Spleen (tissue), 11 donors: ENCODE measurements around the gene GREB1L. TPM values are rescaled to one million over a fixed set of nuclear protein-coding genes. Genes with fewer than 3 reads are reported as not detected.
A peak's percentile ranks its signal among the peaks of the same experiment; 100 is the strongest.

Source experiments
- DNase-seq: peaks from one replicate; pipeline ENCODE4 v3.0.0-alpha.2; 2020
- H3K27ac ChIP-seq, 8 donors: fragments of 200-600 bp; sonication (generic) in 7 of 8; 1 replicate in 4 of 8; 2 replicates in 4 of 8; pipeline versions ENCODE4 v1.5.0 to v1.8.0; 2016 to 2021; ENCODE audit warnings: inconsistent platforms in 4 of 8, mild to moderate bottlenecking in 4 of 8, moderate library complexity in 1 of 8
- H3K27me3 ChIP-seq, 7 donors: fragments of 200-600 bp; sonication (generic) in 6 of 7; replicated peaks in 1 of 7; 1 replicate in 4 of 7; 2 replicates in 3 of 7; pipeline versions ENCODE4 v1.5.0 to v1.8.0; 2016 to 2021; ENCODE audit warnings: inconsistent platforms in 3 of 7, mild to moderate bottlenecking in 1 of 7
- H3K36me3 ChIP-seq, 6 donors: fragments of 200-600 bp; sonication (generic) in 5 of 6; 1 replicate in 4 of 6; 2 replicates in 2 of 6; pipeline versions ENCODE4 v1.5.0 to v1.8.0; 2016 to 2021; ENCODE audit warnings: inconsistent platforms in 2 of 6
- H3K4me1 ChIP-seq, 6 donors: fragments of 200-600 bp; sonication (generic) in 5 of 6; 1 replicate in 3 of 6; 2 replicates in 3 of 6; pipeline versions ENCODE4 v1.5.0 to v1.8.0; 2016 to 2021; ENCODE audit warnings: inconsistent platforms in 3 of 6
- H3K4me3 ChIP-seq, 8 donors: fragments of 200-600 bp; sonication (generic) in 7 of 8; 1 replicate in 4 of 8; 2 replicates in 4 of 8; pipeline versions ENCODE4 v1.5.0 to v1.8.0; 2016 to 2021; ENCODE audit warnings: inconsistent platforms in 4 of 8, mild to moderate bottlenecking in 4 of 8, moderate library complexity in 2 of 8
- H3K9me3 ChIP-seq, 8 donors: fragments of 200-600 bp; sonication (generic) in 7 of 8; 1 replicate in 4 of 8; 2 replicates in 4 of 8; pipeline versions ENCODE4 v1.5.0 to v1.8.0; 2016 to 2021; ENCODE audit warnings: inconsistent platforms in 4 of 8
- POLR2A ChIP-seq, 3 donors: fragments of 450-650 bp; IDR thresholded peaks; one replicate each; pipeline ENCODE4 v1.5.1; 2017; ENCODE audit warnings: antibody characterized with exemption in 3 of 3, mild to moderate bottlenecking in 1 of 3
- POLR2AphosphoS5 ChIP-seq, 3 donors: sonication (generic); formaldehyde crosslinking; IDR thresholded peaks; one replicate each; pipeline ENCODE4 v1.5.1; 2017; ENCODE audit warnings: antibody characterized with exemption in 3 of 3
- WGBS, 5 donors: extraction: QIAGEN DNeasy Blood & Tissue Kit in 3 of 5; methylation state at CpG; one replicate each; pipeline versions ENCODE4 v1.1.5 to v1.1.7; 2013 to 2018; 5-methylcytosine and 5-hydroxymethylcytosine counted together
- intact Hi-C: fragments of 100-400 bp; cut with DNase I; formaldehyde crosslinking; loops from one replicate; pipeline ENCODE4 v1.15.0; 2023; ENCODE audit warnings: low total_unique reads
- polyA plus RNA-seq, 3 donors: library from polyadenylated mRNA; stranded (reverse); fragments of 200-250 nt; gene quantifications; one replicate each; pipeline ENCODE4 v1.2.1, GENCODE V29; 2013
- total RNA-seq, 7 donors: library from RNA; depleted of rRNA in 3 of 7; stranded (reverse); fragments of >200 nt in 3 of 7; fragmentation: NEBNext Ultra II Directional in 4 of 7; extraction: Animal tissue kit (Norgen Biotek cat#: 25700) in 4 of 7; gene quantifications; one replicate each; pipeline versions ENCODE4 v1.1.0 to v1.2.1, GENCODE V29; 2016 to 2021
- TF ChIP-seq, protein P1 (sequence below), 11 experiments: fragments of 200-600 bp in 7 of 11; fragments of 450-650 bp in 4 of 11; sonication (generic) in 4 of 11; IDR thresholded peaks in 8 of 11; conservative IDR thresholded peaks in 3 of 11; 1 replicate in 7 of 11; 2 replicates in 4 of 11; pipeline versions ENCODE4 v1.4.0 to v1.8.0; 2016 to 2021; ENCODE audit warnings: antibody characterized with exemption in 11 of 11, inconsistent platforms in 4 of 11, mild to moderate bottlenecking in 1 of 11
- donor health status: healthy with polysubstance abuse.
- donor health status: DM: no; HTN: no; CAD: no; lungs with moderate emphysema.
- donor health status: DM: no; HTN: no; CAD: no.
- donor health status: Bipolar disorder and iron deficiency.
- donor health status: healthy.
- donor health status: DM: no; HTN: no; CAD: no.
- donor health status: DM: yes; HTN: yes; CAD: no.

The GREB1L gene
- total and polyA plus RNA-seq, 10 donors = under 0.01 to 0.79 (median 0.57) TPM

DNA sequence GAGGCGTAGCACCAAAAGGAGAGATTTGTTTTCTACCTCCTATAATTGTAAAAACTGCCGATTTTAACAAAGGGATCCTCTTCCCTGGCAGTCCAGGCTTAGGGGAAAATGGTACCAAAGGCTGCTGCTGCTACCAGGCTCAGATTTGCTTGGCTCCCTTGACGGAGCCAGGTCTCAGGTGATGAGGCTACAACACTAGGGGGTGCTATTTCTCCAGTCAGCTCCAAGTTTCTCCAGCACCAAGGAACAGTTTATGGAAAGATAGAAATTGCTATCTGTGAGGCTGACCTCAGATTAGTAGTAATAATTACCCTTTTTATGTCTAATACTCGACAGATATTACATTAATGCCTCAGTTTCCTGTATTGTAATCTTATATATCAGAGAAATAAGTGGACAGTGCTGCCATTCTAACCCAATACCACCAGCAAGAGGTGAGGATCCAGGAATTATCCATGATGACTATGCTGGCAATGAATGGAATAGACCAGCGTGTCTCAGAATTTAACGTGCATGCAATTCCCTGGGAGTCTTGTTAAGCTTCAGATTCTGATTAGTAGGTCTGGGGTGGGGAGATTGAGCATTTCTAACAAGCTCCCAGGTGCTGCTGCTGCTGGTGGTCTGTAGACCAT is 247.2 kb downstream of the GREB1L start:
- Histone ChIP-seq H3K27me3 (peaks cover 0 to 5% (median 0%) of the 10 kb centered on the region in 7 donors), H3K4me3 (no peak overlapping the region), H3K27ac (no peak overlapping the region), H3K9me3 (no peaks in the 10 kb centered on the region), H3K36me3 (no peaks in the 10 kb centered on the region), H3K4me1 (no peaks in the 10 kb centered on the region)
- DNase-seq = no peak
- intact Hi-C loops = loop anchor here (5.0 kb wide), 1 partner anchor 468 kb away; no protein-coding TSS in a partner anchor
- 46 to 61% (median 52%) methylated on average over 6 of the region's 6 CpGs for WGBS, 5 donors
- TF ChIP-seq POLR2AphosphoS5 (IDR thresholded peaks at IDR 0.05) (no peak), POLR2A (IDR thresholded peaks at IDR 0.05) (no peak)
- TF ChIP-seq, protein P1, sequence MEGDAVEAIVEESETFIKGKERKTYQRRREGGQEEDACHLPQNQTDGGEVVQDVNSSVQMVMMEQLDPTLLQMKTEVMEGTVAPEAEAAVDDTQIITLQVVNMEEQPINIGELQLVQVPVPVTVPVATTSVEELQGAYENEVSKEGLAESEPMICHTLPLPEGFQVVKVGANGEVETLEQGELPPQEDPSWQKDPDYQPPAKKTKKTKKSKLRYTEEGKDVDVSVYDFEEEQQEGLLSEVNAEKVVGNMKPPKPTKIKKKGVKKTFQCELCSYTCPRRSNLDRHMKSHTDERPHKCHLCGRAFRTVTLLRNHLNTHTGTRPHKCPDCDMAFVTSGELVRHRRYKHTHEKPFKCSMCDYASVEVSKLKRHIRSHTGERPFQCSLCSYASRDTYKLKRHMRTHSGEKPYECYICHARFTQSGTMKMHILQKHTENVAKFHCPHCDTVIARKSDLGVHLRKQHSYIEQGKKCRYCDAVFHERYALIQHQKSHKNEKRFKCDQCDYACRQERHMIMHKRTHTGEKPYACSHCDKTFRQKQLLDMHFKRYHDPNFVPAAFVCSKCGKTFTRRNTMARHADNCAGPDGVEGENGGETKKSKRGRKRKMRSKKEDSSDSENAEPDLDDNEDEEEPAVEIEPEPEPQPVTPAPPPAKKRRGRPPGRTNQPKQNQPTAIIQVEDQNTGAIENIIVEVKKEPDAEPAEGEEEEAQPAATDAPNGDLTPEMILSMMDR (IDR thresholded peaks at IDR 0.05 in 8 of 11, conservative IDR thresholded peaks at IDR 0.05 in 3 of 11) = peak in 10 of 11 experiments; percentile 15 to 73 (median 58)

DNA sequence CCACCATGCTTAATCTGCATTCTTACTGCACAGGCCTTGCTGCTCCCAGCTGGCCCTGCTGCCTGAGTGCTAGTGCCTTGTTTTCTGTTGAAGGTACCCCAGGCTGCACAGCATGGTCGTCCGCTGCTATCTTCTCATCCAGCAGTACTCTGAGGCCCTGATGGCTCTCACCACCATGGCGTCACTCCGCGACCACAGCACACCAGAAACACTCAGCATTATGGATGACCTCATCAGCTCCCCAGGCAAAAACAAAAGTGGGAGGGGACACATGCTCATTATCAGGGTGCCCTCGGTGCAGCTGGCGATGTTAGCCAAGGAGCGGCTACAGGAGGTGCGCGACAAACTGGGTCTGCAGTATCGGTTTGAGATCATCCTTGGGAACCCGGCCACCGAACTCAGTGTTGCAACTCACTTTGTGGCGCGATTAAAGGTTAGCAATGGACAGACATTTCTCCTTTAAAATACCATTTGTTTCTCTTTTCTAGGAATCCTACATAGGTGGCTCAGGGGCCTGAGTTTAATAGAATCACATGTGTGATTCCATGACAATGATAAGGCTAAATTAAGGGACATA is 248.0 kb downstream of the GREB1L start:
- H3K9me3 ChIP-seq = no peaks in the 10 kb centered on the region
- H3K4me1 ChIP-seq = no peaks in the 10 kb centered on the region
- intact Hi-C loops = loop anchor here (5.0 kb wide), 1 partner anchor 467 kb away; no protein-coding TSS in a partner anchor
- DNase-seq = no peak
- H3K36me3 ChIP-seq = no peaks in the 10 kb centered on the region
- no peak overlapping the region for H3K27ac ChIP-seq
- TF ChIP-seq, protein P1 (IDR thresholded peaks at IDR 0.05 in 8 of 11, conservative IDR thresholded peaks at IDR 0.05 in 3 of 11) = no peak
- TF ChIP-seq POLR2AphosphoS5 (IDR thresholded peaks at IDR 0.05) (no peak), POLR2A (IDR thresholded peaks at IDR 0.05) (no peak)
- peaks cover 0 to 5% (median 0%) of the 10 kb centered on the region in 7 donors for H3K27me3 ChIP-seq
- WGBS, 5 donors = 94 to 96% (median 95%) methylated on average over 15 of the region's 15 CpGs
- no peak overlapping the region for H3K4me3 ChIP-seq

DNA sequence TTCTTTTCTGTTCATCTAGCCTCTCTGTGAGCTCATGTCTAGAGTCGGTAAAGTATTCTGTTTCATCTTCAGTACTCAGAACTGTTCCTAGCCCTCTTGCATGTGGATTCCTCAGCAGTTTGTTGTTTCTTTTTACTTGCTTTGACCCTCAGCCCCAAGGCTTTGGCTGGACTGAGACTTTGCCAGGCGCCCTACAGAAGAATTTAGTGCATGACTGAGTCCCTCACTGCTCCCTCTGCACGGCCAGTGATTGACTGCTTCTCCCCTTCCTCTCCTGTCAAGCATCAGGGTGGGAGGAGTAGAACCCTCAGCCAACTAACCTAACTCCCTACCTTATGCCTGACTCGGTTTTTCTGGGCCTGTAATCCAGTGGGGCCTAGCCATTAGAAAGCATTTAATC is 248.7 kb downstream of the GREB1L start:
- no peak overlapping the region for H3K27ac ChIP-seq
- no peaks in the 10 kb centered on the region for H3K9me3 ChIP-seq
- TF ChIP-seq POLR2AphosphoS5 (IDR thresholded peaks at IDR 0.05) (no peak), POLR2A (IDR thresholded peaks at IDR 0.05) (no peak)
- TF ChIP-seq, protein P1 (IDR thresholded peaks at IDR 0.05 in 8 of 11, conservative IDR thresholded peaks at IDR 0.05 in 3 of 11) = no peak
- 69 to 91% (median 81%) methylated on average over 4 of the region's 4 CpGs for WGBS, 5 donors
- H3K4me1 ChIP-seq = no peaks in the 10 kb centered on the region
- H3K27me3 ChIP-seq = peaks cover 0 to 5% (median 0%) of the 10 kb centered on the region in 7 donors
- H3K4me3 ChIP-seq = no peak overlapping the region
- intact Hi-C loops = no loop called here
- no peak for DNase-seq
- H3K36me3 ChIP-seq = no peaks in the 10 kb centered on the region

DNA sequence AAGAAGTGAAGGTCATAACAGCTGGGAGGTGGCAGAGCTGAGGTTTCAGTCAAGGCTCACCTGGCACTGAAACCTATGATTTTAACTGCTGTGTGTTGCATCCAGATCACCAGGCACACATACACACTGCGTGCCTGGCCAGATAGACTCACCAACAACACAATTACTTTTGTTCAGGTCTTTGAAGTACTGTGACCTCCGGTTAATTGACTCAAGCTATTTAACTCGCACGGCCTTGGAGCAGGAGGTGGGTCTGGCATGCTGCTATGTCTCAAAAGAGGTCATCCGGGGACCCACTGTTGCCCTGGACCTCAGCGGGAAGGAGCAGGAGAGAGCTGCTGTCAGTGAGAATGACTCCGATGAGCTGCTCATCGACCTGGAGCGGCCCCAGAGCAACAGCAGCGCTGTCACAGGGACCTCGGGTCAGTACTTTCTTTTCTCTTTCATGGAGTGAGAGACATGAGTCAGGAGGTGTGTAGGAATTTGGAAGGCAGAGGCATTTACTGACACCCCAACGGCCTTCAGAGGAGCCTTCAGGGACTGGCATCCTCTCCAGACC is 254.3 kb downstream of the GREB1L start:
- Histone ChIP-seq H3K27me3 (no peaks in the 10 kb centered on the region), H3K4me1 (no peaks in the 10 kb centered on the region), H3K27ac (no peak overlapping the region), H3K9me3 (no peaks in the 10 kb centered on the region), H3K36me3 (no peaks in the 10 kb centered on the region), H3K4me3 (no peak overlapping the region)
- 84 to 92% (median 87%) methylated on average over 12 of the region's 12 CpGs for WGBS, 5 donors
- intact Hi-C loops = no loop called here
- TF ChIP-seq, protein P1 (IDR thresholded peaks at IDR 0.05 in 8 of 11, conservative IDR thresholded peaks at IDR 0.05 in 3 of 11) = no peak
- no peak for TF ChIP-seq POLR2AphosphoS5 (IDR thresholded peaks at IDR 0.05)
- no peak for TF ChIP-seq POLR2A (IDR thresholded peaks at IDR 0.05)
- no peak for DNase-seq
